Measurements from ENCODE around the gene KRT37.
A peak's percentile ranks its signal among the peaks of the same experiment; 100 is the strongest.

KRT37 gene

DNA sequence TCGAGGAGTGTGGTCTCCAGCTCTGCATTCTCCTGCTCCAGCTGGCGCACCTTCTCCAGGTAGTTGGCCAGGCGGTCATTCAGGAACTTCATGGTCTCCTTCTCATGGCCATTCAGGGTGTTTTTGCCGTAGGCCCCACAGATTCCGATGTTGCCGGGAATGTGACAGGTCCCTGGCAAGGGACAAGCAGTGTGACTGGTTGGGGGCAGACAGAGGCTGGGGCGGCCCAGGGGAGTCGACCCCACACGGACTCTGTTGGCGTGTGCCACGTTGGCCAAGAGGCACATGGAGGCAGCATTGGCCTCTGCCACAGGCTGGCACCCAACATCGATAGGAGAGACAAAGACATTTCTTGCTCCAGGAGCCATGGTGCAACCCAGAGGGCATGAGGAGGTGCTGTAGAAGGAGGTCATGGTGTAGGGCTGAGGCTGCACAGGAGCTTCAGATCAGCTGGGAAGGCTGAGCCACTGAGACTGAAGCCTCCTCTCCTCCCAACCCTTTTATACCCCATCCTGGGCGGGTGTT is at the start of gene KRT37:
Gene KRT37 (minus strand): TSS at position 475 of the 525 bp plus-strand sequence. CDS start 62 bp downstream, at position 413.
- DNase-seq = no peak

DNA sequence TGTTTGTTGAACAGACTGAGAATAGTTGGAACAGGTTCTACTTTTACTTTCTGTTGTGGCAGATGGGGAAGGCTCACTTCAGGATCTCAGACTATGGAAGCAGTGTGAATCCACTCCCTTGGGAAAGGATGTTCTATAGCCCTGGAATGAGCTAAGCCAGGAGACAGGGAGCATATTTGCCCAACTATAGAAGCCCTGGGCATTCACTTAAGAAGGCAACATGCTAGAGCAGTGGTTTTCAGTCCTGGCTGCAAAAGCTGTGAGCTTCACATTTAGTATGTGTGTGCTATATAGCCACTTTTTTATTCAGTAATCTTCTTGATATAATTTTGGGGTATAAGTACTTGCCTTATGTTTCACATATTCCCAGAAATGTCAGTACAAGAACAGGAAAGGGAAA is 44.0 kb upstream of the KRT37 start:
- DNase-seq = no peak

DNA sequence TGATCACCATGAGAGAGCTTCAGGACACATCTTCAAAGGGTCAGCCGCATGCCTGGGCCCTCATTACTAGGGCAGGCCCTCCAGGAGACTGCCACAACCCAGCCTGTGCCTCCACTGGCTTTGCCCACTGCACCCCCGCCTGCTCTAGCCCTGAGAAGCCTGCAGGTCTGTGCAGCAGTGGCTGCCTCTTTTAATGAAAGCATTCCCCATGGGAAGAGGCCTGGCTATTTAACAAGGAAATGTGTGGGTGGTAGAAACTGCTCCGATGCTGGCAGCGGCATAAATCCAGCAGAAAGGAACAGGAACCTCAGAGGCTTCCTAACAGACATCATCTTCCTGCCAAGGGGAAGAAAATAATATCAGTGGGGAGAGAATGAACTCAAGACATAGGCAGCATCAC is 43.2 kb upstream of the KRT37 start:
- no peak for DNase-seq

DNA sequence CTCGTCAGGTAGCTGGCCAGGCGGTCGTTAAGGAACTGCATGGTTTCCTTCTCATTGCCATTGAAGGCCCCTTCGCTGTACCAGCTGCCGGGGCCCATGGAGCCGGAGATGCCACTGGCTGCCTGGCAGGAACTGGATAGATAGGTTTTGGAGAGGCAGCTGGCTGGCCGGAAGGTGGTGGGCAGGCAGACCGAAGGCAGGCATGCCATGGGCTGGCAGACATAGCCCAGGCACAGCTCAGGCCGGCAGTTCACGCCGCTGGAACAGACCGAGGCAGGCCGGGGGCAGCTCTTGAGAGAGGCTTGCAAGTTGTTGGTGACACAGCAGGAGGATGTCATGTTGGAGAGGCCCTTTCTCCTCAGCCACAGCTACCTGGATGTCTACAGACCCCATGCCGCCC is 42.6 kb upstream of the KRT37 start, which contains the start of gene KRT32:
Gene KRT32 (minus strand): TSS at position 399 of the 400 bp plus-strand sequence. CDS start 61 bp downstream, at position 338.
- DNase-seq = no peak

DNA sequence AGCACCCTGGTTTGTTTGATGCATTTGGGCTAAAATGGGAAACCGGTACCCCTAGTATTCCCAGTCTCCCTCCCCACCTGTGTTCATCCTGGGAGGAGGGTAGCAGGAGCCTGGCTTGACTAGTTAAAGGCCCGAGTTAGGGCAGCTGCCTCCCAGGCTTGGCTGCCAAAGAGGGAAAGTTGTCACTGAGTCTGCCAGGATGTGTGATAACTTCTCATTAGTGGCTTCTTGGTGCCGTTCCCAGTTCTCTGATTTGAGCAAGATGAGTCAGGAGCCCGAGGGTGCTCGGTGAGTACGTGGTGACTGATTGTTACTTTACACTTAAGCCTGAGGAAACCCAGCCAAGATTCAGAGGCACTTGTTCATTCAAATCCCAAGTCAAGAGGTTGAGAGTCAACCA is 40.3 kb upstream of the KRT37 start:
- peak; percentile 56 to 76 for DNase-seq

DNA sequence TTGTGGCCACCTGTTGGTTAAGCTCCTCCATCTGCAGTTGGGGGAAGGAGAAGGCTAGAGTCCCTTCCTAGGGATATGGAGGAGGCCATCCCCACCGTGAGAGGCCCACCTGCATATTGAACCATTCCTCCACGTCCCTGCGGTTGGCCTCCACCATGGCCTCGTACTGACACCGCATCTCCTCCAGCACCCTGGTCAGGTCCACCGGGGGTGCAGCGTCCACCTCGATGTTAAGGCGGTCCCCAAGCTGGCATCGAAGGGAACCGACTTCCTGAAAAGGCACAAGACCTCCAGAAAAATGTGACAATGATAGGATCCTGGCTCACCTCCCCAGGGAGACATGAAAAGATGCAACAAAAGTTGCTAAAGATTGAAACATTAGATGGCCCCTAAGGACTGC is 39.8 kb upstream of the KRT37 start:
- no peak for DNase-seq

DNA sequence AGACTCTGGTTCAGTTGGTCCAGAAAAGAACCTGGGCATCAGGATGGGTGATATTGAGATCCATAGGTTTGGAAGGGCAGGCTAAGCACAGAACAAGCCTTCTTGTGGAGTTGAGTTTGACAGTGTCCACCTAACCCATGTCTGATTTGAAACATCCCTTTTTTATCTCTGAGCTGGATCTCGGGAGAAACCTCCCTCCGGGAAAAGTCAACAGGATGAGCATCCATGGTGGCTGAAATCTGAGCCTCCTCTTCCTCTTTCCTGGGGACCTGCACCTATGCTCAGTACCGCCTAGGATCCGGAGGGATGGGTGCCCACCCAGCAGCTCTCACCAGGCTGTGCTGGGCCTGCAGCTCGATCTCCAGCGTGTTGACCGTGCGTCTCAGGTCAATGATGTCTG is 39.4 kb upstream of the KRT37 start:
- DNase-seq = no peak

- DNase-seq = no peak
Measured at GRCh38 chr17:41462705-41463104, 38.3 kb upstream of the KRT37 start.

GRCh38 chr17:41457676-41458075 is 33.3 kb upstream of the KRT37 start:
- DNase-seq = peak in 1 of 2 experiments; percentile 8

GRCh38 chr17:41456204-41456603 is 31.8 kb upstream of the KRT37 start:
- no peak for DNase-seq

DNA sequence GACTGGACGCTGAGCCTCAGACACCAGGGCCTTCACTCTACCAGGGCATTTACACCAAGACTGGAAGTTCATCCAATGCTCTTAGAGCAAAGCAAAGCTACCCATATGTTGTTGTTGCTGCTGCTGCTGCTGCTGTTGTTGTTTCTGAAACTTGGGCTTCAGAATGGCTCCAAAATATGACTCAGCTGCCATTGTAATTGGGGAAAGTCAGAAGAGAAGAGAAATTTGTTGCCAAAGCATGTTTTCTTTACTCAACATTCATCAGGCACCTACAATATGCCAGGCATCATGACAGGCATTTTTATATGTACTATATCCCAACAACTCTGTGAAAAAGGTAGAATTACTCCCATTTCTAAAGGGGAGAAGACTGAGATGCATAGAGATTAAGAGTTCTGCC is 30.9 kb upstream of the KRT37 start:
- peak in 1 of 2 experiments; percentile 30 for DNase-seq

- DNase-seq = no peak
Measured at GRCh38 chr17:41453066-41453465, 28.7 kb upstream of the KRT37 start.

DNA sequence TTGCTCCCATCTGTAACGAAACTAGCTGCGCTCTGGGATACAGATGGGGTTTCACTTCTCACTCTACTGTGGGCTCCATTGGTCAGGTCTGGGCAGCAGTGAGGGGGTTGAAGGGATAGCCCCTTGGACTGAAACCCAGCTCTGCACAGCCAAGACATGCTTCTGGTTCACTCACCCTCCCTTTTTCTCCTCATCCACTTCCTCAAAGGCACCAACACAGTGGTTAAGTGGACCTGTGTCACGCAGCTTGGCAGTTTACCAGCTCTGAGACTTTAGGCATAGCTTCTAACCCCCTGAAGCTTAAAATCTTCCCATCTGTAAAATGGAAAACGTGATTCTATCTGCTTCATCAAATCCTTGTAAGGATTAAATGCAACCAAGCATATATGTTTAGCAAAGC is 27.9 kb upstream of the KRT37 start:
- DNase-seq = no peak

GRCh38 chr17:41451154-41451728 is 26.9 kb upstream of the KRT37 start:
- DNase-seq = no peak

GRCh38 chr17:41449008-41449407 is 24.6 kb upstream of the KRT37 start:
- DNase-seq = no peak

GRCh38 chr17:41448506-41448905 is 24.1 kb upstream of the KRT37 start:
- DNase-seq = no peak

DNA sequence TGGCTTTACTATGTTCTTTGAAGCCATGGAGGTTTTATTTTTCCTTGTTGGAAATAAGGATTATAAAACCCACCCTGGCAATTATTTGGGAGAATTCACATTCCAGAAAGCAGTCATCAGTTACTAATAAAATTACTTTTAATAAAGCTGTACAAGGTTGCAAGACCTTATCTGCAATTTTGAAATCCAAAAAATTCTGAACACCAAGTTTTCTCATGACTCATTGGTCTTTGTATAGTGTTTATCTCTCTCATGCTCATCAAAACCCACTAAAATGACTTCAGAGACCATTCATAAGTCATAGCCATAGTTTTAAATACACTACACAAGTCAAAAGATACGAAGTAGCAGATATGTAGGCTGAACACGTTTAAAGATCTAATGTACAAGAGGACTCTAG is 22.4 kb upstream of the KRT37 start:
- no peak for DNase-seq

DNA sequence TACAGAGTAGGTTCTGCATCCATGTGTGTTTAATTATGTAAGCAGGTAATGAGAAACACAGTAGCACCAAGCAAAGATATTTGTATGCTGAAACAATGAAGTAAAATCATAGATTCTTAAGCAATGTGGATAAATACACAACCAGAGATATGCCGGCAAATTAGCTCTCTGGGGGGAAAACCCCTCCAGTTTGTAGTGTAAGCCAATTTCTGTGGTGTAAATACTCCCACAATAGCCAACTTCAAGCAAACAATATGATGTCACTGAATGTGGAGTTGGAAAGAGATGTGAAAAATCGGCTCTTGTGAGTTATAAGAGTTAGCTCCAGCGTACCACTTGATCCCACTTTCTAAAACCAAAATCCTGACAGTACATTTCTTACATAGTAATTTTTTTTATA is 20.3 kb upstream of the KRT37 start:
- no peak for DNase-seq

- DNase-seq = no peak
Measured at GRCh38 chr17:41444186-41444585, 19.8 kb upstream of the KRT37 start.

- no peak for DNase-seq
Measured at GRCh38 chr17:41442739-41443138, 18.4 kb upstream of the KRT37 start.

GRCh38 chr17:41440531-41441033 is 16.2 kb upstream of the KRT37 start, which contains the start of gene KRT38:
Gene KRT38 (minus strand): TSS chr17:41440983. CDS start chr17:41440921, 62 bp downstream.
- DNase-seq = no peak

DNA sequence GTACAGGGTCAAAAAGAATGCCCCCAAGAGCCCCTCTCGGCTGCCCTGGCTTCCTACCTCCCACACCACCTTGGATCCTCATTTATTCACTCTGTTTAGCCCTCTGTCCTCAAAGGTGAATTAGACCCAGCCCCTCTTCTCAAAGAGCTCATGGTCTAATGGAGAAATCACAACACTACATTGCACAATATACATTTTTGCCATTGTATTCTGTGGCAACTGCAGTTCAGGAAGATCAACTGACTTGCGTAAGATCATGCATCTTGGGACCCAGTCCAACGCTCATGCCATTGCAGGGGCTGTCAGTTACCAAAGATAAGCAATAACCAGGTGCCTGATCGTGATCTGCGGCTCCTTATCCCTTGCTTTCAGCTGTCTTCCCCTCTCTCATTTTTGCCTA is 15.0 kb upstream of the KRT37 start:
- DNase-seq = no peak

- DNase-seq = no peak
Measured at GRCh38 chr17:41437769-41438168, 13.4 kb upstream of the KRT37 start.

- no peak for DNase-seq
Measured at GRCh38 chr17:41437254-41437653, 12.9 kb upstream of the KRT37 start.

DNA sequence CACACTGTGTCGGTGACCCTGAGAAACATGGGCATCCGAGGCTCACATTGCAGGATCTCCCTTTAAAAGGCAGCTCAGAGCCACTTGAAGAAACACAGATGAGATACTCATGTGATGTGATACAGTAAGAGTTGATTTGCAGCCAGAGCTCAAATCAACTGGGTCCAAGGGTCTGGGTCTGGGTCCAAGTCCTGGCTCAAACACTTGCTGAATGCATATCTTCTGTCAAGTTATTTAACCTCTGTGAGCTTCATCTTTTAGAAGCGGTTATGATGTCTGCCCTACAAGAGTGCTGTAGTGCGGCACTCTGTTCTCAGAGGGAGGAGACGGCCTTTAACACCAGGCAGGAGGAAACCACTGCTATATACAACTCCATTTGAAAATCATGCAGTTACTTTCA is 10.0 kb upstream of the KRT37 start:
- DNase-seq = no peak

Measured in NCI-H446 (cell line).